ENCODE data around the gene TSHZ3.

The TSHZ3 gene

DNA sequence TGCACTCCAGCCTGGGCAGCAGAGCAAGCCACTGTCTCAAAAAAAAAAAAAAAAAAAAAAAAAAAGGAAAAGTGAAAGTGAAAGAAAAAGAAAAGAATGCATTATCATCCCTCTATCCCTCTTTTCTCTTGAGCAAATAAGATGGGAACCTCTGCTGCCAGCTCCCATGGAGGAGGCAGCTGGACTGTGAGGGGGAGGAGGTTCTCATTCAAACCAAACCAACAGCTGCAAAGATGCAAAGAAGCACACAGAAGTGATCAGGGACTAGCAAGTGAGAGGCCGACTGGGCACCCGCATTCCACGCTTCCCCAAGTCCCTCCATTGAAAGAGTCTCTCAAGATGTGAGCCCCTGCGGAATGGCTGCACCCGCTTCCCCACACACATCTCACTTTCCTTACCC lies 63.5 kb downstream of the TSHZ3 start:
- DNase-seq = no peak

DNA sequence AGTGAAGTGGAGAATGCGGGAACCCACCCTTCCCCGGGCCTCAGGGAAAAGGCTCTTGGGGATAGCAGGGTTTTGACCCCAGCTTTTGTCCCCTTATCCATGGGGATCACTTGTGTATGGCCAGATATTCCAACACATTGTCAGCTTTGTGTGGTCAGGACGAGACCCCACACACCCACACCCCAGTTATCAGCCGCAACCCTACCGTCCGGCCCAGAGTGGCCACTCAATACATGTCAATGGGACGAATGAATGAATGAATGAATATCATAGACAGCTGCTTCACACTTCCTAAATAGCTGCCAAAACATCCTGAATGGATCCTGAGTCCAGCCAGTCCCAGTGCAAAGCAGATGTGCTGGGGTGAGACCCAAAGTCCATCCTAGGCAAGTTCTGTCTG lies 64.6 kb downstream of the TSHZ3 start:
- DNase-seq = no peak

DNA sequence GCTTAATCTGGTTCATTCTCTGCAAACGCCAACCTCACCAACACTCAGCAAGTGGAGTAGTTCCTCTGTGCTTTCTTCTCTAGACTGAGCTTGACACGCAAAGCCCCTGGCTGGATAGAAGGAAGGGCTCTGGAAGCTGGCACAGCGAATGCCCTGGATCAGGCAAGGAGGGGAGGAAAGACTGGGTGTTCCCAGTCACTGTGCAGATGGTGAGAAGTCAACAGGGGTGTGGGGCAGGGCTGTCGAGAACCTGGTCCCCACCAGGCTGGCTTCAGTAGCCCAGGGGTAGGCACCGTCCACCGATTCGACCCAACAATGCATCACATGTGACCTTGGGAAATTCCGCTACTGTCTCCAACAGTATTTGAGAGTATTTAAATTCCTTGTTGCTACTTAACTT lies 65.5 kb downstream of the TSHZ3 start:
- no peak for DNase-seq

DNA sequence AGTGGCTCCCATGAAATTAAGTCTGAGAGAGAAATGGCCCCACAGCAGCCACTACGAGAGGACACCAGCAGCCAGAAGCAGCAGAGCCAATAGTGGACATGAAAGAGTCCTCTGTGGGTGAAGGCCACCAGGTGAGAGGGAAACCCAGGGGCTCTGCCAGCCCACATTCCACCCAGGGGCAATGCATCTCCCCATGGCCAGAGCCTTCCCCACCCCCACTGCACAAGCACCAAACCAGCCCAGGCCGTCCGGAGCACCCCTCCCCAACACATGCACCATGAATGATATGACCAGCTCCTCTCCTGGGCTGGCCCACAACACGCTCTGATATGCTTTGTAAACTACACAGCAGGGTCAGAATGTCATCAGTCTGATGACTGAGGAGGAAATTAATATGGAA lies 66.9 kb downstream of the TSHZ3 start:
- DNase-seq = no peak

DNA sequence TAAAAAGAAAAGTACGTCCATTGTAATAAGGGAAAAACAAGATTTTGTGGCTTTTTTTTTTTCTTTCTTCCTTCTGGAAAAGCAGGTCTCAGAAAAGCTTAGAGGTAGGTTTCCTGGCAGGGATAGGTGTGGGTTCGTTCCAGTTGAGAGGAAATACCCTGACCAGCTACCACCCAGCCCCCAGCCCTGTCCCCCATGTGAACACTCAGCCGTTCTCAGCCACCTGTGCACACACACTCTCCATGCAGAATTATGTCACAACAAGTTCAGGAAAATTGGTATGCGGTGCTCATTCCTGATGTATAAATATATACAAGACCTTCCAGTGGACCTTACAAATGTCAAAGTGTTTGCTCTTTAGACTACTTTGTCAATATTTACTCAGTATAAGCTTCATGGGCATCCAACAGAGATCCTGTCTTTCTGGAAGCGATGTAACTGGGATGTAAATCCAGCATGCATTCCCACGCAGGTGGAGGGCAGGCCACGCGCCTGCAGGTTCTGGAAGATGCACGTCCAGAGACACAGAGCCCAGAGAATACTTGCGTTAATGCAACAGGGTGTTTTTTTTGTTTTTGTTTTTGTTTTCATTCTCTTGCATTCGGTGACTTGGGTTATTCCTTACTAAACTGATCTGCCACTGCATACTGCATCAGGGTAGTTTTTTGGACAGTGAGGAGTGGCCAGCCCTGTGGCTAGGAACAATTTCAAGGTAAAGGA lies 68.8 kb downstream of the TSHZ3 start:
- no peak for DNase-seq

DNA sequence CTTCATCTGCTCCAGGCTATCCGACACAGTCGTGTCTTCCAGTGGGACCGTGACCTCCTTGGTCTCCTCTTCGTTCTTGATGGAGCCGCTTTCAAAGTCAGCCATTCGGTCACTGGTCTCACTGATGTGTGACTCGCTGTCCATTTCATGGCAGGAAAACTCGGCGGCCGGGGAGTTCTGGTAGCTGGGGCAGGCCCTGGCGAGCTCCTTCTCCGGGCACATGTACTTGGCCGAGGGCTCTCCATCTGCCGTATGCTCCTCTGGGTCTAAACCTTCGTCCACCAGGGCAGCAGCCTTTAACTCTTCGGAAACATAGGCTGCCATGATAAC lies 69.8 kb downstream of the TSHZ3 start:
- DNase-seq = no peak

DNA sequence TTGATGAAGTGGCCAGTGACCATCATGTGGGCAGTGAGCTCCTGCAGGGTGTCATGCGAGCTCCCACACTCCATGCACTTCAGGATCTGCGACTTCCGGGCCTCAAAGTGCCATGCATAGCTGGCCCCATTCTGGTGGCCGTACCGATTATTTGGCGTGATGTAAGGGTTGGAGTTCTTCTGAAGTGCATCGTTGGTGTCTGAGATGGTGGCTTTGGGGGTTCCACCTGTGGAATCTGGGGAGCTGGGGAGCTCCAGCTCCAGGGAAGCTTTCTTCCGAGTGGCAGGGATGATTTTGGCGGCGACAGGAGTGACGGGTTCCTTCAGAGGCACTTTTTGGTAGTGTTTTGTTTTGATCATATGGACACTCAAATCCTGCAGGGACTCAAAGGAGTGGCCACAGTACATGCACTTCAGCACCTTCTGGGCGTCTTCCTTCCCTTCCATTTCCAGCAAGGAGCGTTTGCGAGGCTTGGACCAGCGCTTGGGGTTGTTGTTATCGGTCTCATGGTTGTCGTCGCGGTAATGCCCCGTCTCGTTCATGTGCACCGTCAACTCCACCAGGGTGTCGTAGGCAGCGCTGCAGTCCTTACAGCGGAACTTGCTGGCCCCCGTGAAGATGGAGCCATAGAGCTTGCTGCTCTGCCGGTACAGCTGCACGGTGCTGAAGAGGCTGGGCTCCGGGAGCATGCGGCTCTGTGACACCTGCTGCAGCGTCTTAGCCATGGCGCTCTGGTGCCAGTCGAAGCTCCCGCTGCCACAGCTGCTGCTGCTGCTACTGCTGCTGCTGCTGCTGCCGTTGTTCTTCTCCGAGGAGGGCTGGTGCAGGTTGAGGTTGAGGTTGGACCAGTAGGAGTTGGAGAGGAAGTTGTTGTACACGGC lies 70.4 kb downstream of the TSHZ3 start:
- no peak for DNase-seq

DNA sequence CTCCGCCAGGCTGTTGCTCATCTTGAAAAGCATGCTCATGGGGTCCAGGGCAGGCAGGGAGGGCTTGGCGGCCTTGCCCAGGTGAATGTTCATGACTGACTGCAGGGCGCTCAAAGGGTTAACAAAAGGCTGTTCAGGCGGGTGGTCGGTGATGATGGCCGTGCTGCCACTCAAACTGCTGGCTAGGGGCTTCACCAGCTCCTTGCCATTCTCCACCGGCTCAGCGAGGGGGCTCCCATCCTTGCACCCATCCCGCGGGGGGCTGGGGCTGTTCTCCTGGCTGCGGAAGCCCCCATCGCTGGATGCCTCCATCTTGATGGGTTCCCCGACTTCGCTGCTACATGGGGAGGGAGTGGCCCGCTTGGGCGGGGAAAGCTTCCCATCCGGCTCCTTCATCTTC lies 71.7 kb downstream of the TSHZ3 start:
- DNase-seq = no peak

DNA sequence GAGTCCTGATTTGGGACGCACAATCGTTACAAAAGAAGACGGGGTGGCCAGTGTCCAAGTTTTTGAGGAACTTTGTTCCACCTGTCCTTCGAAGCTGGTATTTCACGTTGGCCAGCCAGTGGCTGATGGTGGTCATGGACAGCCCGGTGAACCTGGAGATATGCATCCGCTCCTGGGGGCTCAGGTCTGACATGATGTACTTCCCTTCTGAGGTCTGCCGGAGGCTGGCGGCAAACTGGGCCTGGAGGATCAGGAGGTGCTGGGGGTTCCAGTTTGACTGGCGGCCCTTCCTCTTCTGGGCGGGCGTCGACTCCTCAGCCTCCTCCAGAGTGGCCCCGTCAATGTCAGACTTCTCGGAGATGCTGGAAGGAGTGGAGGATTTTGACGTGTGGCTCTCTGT lies 72.4 kb downstream of the TSHZ3 start:
- no peak for DNase-seq

DNA sequence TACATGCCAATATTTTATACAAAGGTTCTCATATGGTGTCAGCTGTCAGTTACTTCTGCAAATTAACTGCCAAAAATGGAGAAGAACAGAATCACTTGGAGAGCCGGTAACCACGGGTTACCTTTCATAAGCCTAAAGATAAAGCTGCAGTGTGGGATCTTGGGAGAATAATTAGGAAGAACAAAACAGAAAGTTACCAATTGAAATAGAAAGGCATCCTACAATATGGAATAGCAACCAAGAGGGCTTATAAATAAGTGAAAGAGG lies 74.2 kb downstream of the TSHZ3 start:
- no peak for DNase-seq

DNA sequence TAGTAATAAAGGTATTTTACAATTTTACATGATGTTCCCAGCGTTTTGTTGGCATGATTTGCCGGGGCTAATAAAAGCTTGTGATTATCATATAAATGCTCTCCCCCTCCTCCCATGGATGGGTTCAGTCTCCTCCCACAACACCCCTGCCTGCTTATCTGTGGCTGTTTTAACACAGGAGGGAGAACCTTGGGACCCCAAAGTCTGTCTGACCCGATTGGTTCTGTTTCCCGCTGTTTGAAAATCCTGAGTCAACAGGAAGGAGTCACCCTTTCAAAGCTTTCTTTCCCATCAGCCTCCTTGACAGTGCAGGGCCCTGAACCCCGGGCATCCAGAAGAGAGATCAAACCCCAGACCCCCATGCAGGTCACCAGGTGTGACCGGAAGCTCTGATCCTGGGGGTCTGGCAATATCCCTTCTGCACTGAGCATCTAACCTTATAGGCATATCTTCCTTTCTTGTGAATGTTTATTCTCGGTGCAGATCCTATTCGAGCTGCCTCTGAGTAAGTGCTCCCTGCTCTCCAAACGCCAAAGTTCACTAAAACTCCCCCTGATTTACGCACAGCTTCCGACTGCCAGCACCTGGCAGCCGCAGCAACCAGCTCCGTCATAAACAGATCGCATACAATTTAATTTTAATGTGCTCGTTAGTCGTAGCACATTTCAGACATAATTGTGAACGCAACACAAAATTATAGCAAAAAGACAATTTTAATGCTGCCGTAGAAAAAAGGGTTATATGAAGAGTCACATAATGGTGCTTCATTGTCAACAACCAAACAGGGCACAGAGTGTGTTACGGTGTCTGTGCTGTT lies 74.8 kb downstream of the TSHZ3 start:
- no peak for DNase-seq

DNA sequence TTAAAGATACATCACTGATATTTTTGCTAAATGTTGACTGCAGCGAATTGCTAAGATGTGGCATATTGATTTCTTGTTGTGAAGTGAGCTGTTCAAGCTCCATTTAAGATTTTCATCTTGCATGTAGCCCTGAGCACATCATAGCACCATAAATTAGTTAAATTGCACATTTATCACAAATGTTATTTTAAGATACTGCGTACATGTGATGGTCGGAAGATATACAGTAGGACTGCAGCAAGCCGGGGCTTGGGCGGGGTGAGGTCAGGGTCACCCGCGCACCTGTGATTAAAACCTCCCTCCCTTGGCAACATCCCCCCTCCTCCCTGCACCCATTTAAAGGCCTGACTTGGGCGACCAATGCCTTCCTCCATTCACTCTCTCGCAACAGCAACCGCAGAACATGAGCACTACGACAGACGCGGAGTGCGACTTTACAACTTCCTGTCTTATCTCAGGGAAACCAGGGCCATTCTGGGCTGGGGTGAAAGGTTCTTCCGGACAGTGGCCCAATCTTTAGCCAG lies 76.6 kb downstream of the TSHZ3 start:
- no peak for DNase-seq

DNA sequence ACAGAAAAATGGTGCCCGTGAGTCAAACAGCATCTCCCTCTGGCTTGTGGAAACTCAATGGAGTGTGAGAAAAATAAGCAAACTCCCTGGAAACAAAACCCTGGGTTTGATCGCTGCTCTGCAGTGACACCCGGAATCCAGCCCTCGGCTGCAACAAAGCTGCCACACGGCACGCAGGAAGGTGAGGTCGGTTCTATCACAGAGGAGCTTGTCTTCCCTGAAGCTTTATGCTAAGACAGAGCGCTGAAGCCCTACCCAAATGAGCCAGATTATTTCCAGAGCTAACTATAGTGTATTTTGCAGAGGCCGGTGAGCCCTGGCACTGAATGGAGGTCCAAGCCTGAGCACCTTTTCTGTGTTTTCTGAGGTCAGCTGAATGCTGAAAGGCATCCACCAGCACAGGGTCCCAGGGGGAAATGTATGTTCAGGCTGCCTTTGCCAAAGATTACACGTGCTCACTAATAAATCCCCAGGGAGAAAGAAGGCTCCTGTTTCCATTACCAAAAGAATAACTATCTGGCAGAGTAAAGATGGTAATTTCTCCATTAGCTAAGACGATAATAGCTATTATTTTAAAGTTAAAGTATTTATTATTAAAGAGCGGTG lies 77.8 kb downstream of the TSHZ3 start:
- DNase-seq = no peak

DNA sequence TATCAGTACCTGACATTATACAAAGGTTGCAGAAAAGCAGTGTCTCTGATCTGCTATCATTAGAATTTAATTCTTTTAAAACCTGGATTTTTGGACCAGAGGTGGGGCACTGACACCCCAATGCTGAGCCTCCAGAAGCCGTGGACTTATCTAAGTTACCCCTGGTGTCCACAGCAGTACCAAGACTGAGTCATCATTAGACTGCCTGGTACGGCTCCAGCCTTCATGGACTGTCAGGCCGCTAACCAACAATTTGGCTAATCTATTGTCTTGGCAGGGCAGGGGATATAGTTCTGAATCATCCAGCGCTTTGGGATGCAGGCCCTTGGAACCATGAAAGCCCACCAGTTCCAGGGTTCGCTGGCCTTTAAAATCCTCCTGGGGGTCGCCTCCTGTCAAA lies 78.3 kb downstream of the TSHZ3 start:
- DNase-seq = no peak

DNA sequence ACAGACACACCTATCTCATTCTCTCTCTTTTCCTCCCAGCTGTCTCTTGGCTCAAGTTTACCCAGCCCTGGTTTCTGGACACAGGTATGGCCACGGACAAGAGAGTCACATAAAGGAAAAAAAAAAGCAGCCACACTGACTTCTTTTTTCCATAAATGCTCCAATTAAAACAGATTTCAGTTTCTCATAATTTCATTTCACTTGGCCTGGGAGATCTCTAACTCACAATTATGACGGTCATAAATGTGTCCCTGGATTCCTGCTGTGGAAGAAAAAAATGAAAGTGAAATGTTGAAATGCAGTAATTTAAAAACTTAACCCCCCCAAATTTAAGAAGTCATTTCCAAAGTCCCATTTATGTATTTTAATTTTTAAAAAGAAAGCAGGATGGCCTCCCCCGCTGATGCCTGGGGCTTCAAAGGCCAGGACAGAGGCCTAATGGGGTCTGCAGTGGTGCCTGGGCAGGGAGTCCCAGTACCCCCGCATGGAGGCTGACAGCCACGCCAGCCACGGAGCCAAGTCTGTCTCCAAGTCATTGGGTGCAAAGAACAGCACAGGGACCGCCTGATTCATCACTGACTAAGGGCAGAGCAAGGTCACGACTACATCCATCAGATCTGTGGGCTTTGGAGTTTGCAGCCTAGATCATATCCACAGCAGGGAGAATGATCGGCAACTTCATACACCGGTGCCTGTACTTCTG lies 79.7 kb downstream of the TSHZ3 start:
- no peak for DNase-seq

DNA sequence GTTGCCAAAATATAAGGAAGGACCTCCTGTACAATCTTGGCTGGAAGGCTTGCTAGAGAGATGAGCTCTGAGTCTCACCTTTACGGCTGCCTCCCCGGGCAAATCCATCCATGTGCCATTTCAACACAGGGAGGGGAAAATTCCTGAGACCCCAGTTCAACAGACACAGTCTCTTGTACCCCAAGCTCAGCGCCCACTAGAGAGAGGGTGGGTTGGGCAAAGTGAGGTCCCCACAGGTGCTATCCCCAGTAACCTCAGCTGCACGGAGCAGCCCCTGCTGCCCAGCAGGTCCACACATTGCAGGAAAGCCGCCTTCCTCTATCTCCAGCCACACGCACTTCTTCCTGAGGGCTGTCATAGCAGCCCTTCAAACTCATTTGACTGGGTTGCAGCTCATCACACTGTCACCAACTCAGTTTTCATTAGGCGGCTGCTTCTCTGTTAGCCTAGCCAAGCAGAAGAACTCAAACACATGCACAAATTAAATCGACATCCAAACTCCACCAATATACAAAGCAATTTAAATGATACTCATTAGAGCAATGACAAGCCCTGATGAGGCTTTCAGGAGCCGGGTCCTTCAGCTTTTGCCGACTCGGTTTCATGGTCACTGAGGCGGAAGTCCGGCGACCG lies 80.4 kb downstream of the TSHZ3 start:
- DNase-seq = no peak

DNA sequence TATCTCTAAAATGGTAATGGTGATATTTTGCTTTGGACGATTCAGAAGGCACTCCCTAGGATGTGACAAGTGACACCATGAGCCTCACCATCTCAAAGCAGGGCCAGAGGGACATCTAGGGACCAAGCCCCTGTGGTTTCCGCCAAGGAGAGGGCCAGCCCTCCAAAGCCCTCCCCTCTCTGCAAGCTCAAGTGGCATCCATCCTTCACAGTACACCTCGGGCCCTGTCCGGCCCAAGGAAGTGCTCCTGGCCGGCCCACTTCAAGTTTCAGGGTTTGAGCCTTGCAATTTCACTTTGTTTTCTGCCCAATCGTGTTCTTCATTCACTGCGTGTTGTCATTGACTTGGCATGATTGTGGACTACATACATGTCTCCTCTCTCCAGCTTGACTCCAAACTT lies 82.5 kb downstream of the TSHZ3 start:
- no peak for DNase-seq

DNA sequence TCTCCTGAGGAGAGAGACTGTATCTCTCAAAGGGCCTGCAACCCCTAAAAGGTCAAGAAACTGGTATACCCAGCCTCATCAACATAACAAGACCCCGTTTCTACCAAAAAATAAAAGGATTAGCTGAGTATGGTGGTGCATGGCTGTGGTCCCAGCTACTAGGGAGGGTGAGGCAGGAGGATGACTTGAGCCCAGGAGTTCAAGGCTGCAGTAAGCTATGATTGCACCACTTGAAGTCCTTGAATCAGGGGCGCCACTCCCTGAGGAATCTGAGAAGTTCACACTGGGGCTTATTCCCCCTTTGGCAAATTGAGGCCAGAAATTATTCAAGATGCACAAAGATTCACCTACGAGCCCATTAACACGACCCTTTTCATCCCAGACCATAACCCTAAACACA lies 83.0 kb downstream of the TSHZ3 start:
- no peak for DNase-seq

DNA sequence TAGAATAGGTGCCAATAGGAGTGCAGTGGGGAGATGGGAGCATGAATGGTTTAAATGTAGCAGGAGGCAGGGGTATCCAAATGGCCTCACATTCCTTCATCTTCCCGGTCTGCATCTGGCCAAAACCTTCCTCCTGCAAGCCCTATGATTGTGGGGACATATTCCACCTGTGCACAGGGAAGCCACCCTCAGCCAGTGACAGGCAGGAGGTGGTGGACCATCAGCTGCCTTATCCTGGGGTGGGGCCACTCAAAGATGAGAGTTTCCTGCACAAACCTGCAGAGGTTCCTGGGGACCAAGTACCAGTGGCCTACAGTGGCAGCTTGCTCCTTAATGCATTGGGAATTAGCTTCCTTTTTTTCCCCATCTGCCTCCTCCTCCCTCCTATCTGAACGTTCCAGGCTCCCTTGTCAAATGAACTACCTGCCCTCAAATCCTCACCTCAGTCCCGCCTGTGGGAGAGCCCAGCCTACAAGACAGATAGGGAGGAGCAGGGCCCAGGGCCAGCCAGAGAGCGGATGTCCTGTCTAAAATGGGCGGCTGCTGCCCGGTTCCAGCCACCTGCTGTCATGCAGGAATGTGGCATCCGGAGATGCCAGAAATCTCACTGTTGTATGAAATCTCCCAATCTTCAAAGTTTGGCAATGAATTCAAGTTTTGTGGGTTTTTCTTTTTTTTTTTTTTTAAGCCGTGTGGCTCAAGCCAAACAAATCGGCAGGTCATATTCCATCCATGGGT lies 85.0 kb downstream of the TSHZ3 start:
- no peak for DNase-seq

DNA sequence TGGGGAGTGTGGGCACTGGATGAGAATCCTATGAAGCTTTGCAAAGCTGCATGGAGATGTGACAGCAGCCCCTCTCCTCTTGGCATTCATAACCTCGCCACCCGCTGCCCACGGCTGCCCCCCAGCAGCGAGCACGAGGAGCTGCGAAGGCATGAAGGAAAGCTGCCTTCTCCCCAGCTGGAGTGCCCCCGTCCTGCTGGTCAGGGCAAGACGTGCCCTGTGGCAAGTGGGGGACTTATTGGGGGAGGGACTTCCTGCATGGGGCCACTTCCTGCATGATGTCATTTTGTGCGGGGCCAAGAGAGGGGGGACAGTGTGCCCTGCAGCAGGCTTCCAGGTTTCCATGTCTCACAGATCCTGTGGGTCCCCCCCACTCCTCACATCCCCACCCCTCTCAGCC lies 85.9 kb downstream of the TSHZ3 start:
- no peak for DNase-seq

DNA sequence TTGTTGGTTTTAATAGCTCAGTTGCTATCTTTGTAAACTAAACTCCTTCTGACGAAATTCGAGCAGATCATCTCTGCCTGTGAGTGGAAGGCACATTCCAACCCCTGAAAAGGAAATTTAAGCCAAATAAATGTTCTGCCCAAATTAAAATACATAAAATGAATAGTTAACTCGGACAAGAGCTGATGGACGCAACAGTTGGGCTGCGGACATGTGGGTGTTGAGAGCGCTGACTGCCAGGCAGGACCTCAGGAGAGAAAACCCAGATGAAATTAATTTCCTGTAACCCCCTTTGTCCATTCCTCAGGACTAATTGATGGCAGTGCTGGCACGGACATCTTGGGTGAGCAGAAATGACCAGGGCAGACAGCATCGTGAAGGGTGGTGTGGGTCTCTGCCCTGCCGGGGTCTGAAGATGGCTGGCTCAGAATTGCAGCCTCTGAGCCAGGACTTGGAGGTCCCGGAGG lies 86.5 kb downstream of the TSHZ3 start:
- DNase-seq = no peak

All from NCI-H1436 (cell line).